HepG2 (cell line): ENCODE data around the gene GSDME.

ENCODE experiments used
- CHD2 ChIP-seq: IDR thresholded peaks from 2 replicates; pipeline ENCODE4 v1.6.1; 2011; ENCODE audit warnings: low read depth, low read length, improper control_type of control experiment
- ELF4 ChIP-seq: sonication (generic); formaldehyde crosslinking; IDR thresholded peaks from 2 replicates; pipeline ENCODE4 v1.5.0; 2020; ENCODE audit warnings: missing genetic modification reagents, mild to moderate bottlenecking, moderate library complexity, borderline replicate concordance
- HMGXB3 ChIP-seq: sonication (generic); formaldehyde crosslinking; IDR thresholded peaks from 2 replicates; pipeline ENCODE4 v1.4.0; 2020; ENCODE audit warnings: missing genetic modification reagents, borderline replicate concordance
- MAFK ChIP-seq, 2 experiments: IDR thresholded peaks in 1 of 2; conservative IDR thresholded peaks in 1 of 2; 2 replicates each; pipeline ENCODE4 v1.6.1; 2011; ENCODE audit warnings: improper control_type of control experiment in 2 of 2, low read length in 2 of 2

- no peak for TF ChIP-seq CHD2
- no peak for TF ChIP-seq MAFK (conservative IDR thresholded peaks at IDR 0.05 in 1 of 2, IDR thresholded peaks at IDR 0.05 in 1 of 2; ENCODE audit: low read length in 2 of 2)
- no peak for TF ChIP-seq ELF4 (CRISPR knock-in tag)
- no peak for TF ChIP-seq HMGXB3
Measured at GRCh38 chr7:24751484-24751883, 5.8 kb downstream of the GSDME start.
